Activated CD8-positive, alpha-beta memory T cell treated with anti-CD3 and anti-CD28 coated beads for 4 hours (primary cell): ENCODE measurements around the gene BRMS1.
"Not testable (repeated sequence)": the region's sequence is repeated elsewhere in the genome, so short reads cannot be mapped to it uniquely, and the experiment has no call there.

Experiments
- DNase-seq, 2 donors: peaks; one replicate each; pipeline ENCODE4 v3.0.0-alpha.2; 2020; ENCODE audit warnings: low read depth in 2 of 2

BRMS1 gene

DNA sequence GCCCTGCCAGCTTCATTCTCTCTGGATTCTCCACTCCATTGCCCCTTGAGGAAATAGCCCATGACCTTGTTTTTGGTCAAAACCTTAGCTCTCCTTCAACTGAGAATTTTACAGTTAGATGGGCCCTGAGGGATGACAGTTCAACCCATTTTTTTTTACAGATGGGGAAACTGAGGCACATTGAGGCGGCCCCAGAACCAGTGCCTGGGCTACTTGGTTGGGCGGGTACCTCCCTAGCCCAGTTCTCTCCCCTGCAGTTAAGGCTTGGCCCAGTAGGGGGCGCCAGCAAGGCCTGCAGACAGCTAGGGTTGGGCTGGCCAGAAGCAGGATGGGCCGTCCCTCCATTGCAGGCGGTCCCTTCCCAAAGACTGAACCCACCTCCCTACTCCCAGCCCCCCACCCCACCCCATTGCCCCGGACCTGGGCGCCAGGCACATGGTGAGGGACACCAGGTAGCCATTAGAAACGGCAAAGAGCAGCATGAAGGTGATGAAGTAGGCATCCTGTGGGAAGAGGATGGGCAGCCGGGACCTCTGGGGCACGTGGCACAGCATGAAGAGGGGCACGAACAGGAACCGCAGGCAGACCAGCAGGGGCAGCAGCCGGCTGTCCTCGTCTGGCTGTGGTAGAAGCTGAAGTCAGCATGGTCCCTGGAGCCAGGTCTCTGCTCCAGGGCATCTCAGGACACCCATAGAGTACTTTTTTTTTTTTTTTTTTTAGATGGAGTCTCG is 19.1 kb upstream of the BRMS1 start:
- DNase-seq, result peak; percentile 28 to 37

- DNase-seq, result no peak
Observed at GRCh38 chr11:66363187-66363601, 18.3 kb upstream of the BRMS1 start.

GRCh38 chr11:66362481-66363147 is 17.7 kb upstream of the BRMS1 start:
- no peak for DNase-seq

DNA sequence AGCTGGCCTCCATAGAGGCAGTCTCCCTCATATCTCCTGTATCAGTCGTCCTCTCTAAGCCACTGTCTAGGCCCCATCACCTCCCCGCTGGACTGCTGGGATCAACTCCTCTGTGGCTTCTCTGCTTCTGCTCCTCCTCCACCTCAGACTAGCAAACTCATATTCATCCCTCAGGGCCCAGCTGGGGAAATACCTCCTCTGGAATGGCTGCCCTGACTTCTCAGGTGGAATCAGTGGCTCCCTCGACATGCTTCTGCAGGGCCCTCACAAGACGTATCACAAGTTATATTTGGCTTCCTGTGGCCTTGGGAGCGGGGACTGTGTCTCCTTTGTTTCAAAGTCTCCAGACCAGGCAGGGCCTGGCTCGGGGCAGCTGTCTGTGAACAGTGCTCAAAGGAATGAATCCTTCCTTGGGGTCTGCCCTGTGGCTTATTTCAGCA is 16.6 kb upstream of the BRMS1 start:
- no peak for DNase-seq

DNA sequence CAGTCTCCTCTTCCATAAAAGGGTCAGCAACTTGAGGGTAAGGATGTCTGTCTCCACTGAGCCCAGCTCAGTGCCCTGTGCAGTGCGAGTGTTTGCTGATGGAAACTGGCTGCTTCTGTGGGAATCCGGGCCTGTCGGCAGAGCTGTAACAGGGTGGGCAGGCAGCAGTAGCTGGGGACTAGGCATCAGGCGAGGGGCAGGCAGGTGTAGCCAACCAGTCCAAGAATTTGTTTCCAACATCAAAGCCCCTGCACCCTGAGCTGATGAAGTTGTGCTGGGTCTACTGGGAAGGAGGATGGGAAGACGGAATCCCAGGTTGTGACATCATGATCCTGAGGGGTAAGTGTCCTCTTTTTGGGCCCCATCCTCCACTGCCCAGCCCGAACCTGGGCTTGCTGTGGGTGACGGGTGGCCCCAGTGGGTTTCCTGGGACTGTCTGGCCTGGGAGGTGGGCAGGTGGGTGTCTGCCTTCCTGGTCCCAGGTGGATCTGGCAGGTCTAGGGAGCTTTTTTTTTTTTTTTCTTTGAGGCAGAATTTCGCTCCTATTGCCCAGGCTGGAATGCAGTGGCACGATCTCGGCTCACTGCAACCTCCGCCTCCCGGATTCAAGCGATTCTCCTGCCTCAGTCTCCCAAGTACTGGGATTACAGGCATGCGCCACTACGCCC is 15.6 kb upstream of the BRMS1 start:
- DNase-seq, result no peak

GRCh38 chr11:66359662-66360087 is 14.8 kb upstream of the BRMS1 start:
- no peak for DNase-seq

DNA sequence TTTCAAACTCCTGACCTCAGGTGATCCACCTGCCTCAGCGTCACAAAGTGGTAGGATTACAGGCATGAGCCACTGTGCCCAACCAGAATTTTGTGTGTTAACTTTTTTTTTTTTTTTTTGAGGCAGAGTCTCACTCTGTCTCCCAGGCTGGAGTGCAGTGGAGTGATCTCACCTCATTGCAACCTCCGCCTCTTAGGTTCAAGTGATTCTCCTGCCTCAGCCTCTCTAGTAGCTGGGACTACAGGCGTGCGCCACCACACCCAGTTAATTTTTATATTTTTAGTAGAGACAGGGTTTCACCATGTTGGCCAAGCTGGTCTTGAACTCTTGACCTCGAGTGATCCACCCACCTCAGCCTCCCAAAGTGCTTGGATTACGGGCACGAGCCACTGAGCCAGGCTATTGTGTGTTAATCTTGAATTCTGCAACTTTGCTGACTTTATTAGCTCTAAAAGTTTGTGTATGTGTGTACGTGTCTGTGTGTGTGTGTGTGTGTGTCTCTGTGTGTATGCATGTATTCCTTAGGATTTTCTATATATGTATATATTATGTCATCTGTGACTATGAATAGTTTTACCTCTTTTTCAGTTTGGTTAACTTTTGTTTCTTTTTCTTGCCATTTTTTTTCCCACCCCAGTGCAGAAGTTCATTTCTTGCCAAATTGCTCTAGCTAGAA is 5.8 kb upstream of the BRMS1 start:
- not testable (repeated sequence) for DNase-seq

GRCh38 chr11:66349084-66349386 is 4.1 kb upstream of the BRMS1 start:
- no peak for DNase-seq

GRCh38 chr11:66347425-66348276 is 2.7 kb upstream of the BRMS1 start, which contains the start of gene B4GAT1:
B4GAT1 (minus strand) TSS chr11:66347629; CDS start chr11:66347545, 84 bp downstream.
- DNase-seq, result peak; percentile 59 to 64

- DNase-seq, result no peak
Observed at GRCh38 chr11:66346476-66347424, 1.8 kb upstream of the BRMS1 start.

GRCh38 chr11:66345316-66345649 is 379 bp upstream of the BRMS1 start:
- DNase-seq, result no peak

DNA sequence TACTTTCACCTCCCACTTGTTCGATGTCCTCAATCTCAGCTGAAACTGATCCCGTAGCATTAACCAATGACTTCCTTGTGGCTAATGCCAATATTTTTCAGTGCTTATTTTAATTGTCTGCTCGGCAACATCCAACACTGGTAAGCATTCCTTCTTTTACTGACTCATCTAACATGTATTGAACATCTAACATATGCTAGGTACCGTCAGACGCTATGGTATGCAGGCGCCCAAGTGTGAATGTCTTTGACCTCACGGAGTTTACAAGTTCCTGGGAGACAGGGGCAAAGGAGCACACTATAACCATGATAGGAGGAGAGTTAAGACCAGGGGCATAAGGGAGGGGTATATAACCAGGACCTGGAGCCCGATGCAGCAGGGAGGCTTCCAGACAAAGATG is 1.7 kb downstream of the BRMS1 start:
- DNase-seq, result no peak

DNA sequence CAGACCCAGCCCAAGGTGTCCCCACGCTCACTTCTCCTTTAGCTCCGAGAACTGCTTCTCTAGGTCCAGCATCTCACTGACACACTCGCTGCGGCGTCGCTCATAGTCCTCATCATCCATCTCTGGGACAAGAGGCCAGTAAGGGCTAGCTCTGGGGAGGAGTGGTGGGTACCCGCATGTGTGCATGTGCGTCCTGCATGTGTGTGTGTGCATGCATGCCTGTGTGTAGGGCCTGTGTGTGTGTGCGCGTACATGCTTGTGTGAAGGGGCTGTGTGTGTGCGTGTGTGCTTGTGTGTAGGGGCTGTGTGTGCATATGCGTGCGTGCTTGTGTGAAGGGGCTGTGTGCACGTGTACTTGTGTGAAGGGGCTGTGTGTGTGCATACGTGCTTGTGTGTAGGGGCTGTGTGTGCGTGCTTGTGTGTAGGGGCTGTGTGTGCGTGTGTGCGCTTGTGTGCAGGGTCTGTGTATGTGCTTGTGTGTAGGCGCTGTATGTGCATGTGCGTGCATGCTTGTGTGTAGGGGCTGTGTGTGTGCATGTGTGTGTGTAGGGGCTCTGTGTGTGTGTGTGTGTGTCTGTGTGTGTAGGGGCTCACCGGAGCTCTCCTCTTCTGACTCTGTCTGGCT is 3.3 kb downstream of the BRMS1 start:
- no peak for DNase-seq

- no peak for DNase-seq
Observed at GRCh38 chr11:66340596-66341501, 4.1 kb downstream of the BRMS1 start.

GRCh38 chr11:66339686-66340483 is 5.0 kb downstream of the BRMS1 start:
- no peak for DNase-seq

DNA sequence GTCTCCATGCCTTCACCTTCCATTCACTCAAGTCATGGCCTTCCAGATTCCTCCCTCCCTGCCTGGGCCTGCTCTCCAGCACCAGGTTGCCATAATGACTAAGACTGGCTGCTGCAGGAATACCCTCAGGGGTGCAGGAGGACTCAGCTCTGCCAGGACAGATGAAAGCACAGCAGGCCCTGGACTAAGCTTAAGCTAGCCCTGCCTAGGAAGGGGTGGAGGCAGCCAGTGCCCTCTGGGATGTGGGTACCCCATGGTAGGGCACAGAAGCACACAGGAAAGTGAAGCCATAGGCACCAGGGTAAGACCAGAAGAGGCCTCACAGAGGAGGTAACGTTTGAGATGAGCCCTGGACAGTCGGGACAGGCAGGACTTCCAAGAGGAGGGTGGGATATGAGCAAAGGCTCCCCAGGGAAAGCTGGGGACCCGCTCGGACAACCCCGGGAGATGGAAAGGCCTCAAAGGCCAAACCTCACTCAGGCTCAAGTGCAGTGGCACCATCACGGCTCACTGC is 5.7 kb downstream of the BRMS1 start:
- no peak for DNase-seq

DNA sequence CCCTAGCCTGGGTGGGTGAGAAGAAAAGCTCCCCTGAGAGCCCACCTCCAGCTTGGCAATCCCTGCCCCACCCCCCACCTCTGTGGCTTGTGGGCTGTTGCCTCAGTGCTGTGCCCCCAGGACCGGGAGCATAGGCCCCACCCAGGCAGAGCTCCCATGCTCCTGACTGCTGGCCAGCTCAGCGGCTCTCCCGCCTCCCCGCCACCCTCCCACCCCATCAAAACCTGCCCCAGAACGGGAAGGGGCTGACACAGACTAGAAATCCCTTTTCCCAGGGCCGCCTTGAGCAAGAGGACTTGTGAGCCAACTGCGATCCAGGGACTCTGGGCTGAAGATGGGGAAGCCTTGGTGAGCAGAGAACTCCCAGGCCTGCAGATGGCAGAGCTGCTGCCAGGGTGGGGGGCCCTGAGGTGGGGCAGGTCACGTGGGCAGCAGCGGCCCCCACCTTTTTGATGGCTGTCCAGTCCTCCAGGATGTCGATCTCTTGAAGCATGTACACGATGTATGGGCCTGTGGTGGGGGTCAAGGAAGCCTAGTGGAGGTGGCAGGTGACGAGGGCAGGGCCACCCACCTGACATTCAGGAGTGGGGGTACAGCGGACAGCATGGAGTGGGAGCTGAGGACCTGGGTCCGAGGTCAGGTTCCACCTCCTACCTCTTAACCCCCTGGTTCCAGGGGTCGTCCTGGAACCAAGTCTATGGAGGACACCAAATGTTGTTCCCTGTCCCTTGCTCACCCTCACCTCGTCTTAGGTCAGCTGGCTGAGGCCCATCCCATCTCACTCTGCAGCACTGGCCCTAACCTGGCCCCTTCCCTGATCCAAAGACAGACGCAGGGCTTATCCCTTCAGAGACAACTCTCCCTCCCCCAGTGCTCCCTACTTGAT is 6.4 kb downstream of the BRMS1 start:
- no peak for DNase-seq
